Loucy (cell line): ENCODE measurements around the gene COA5.
"Not testable (repeated sequence)": the region's sequence is repeated elsewhere in the genome, so short reads cannot be mapped to it uniquely, and the experiment has no call there.

ENCODE experiments used
- H2AFZ ChIP-seq: fragments of 200-600 bp; sonication (generic); 2 replicates; pipeline ENCODE4 v1.6.0; 2016; ENCODE audit warnings: antibody characterized with exemption, mild to moderate bottlenecking, low read length, moderate library complexity
- H3F3A ChIP-seq: fragments of 200-600 bp; 2 replicates; pipeline ENCODE4 v1.6.0; 2016; ENCODE audit warnings: antibody characterized with exemption, low read depth, mild to moderate bottlenecking
- H3K27me3 ChIP-seq: fragments of 200-600 bp; sonication (generic); 2 replicates; pipeline ENCODE4 v1.6.1; 2014; ENCODE audit warnings: low read length, mild to moderate bottlenecking; ENCODE audit not compliant: insufficient read depth, poor library complexity, severe bottlenecking
- H3K36me3 ChIP-seq: fragments of 200-600 bp; sonication (generic); 2 replicates; pipeline ENCODE4 v1.6.1; 2016; ENCODE audit warnings: low read length; ENCODE audit not compliant: insufficient read depth
- H3K4me1 ChIP-seq: fragments of 200-600 bp; sonication (generic); 2 replicates; pipeline ENCODE4 v1.5.1; 2014; ENCODE audit warnings: low read length, mild to moderate bottlenecking; ENCODE audit not compliant: insufficient read depth, poor library complexity, severe bottlenecking
- H3K4me2 ChIP-seq: fragments of 200-600 bp; sonication (generic); 2 replicates; pipeline ENCODE4 v1.6.0; 2014; ENCODE audit warnings: antibody characterized with exemption, low read length, low read depth, mild to moderate bottlenecking; ENCODE audit not compliant: poor library complexity, severe bottlenecking
- H3K4me3 ChIP-seq: fragments of 200-600 bp; sonication (generic); 2 replicates; pipeline ENCODE4 v1.5.1; 2014; ENCODE audit warnings: low read length, mild to moderate bottlenecking, mixed read lengths; ENCODE audit not compliant: poor library complexity, severe bottlenecking
- H3K79me2 ChIP-seq: fragments of 200-600 bp; sonication (generic); 2 replicates; pipeline ENCODE4 v1.6.1; 2014; ENCODE audit warnings: low read length; ENCODE audit not compliant: insufficient read depth
- H3K9ac ChIP-seq: fragments of 200-600 bp; sonication (generic); 2 replicates; pipeline ENCODE4 v1.6.0; 2014; ENCODE audit warnings: mild to moderate bottlenecking, low read depth, low read length, moderate library complexity; ENCODE audit not compliant: poor library complexity, severe bottlenecking
- H3K9me2 ChIP-seq: fragments of 200-600 bp; sonication (generic); replicated peaks from 2 replicates; pipeline ENCODE4 v1.6.1; 2016; ENCODE audit warnings: low read depth, low read length, mixed read lengths
- H3K9me3 ChIP-seq: fragments of 200-600 bp; sonication (generic); 2 replicates; pipeline ENCODE4 v1.6.1; 2014; ENCODE audit warnings: mild to moderate bottlenecking, antibody characterized with exemption, low read length, low read depth; ENCODE audit not compliant: insufficient read depth
- H4K20me1 ChIP-seq: fragments of 200-600 bp; sonication (generic); 2 replicates; pipeline ENCODE4 v1.6.0; 2014; ENCODE audit warnings: antibody characterized with exemption, low read length, mild to moderate bottlenecking; ENCODE audit not compliant: insufficient read depth, poor library complexity, severe bottlenecking
- CTCF ChIP-seq: fragments of 200-600 bp; sonication (generic); conservative IDR thresholded peaks from 2 replicates; pipeline ENCODE4 v1.5.1; 2014; ENCODE audit warnings: mild to moderate bottlenecking, antibody characterized with exemption, low read length
- EZH2phosphoT487 ChIP-seq: fragments of 200-600 bp; IDR thresholded peaks from 2 replicates; pipeline ENCODE4 v1.6.1; 2018; ENCODE audit warnings: antibody characterized with exemption, mild to moderate bottlenecking, moderate library complexity, borderline replicate concordance

Gene COA5

DNA sequence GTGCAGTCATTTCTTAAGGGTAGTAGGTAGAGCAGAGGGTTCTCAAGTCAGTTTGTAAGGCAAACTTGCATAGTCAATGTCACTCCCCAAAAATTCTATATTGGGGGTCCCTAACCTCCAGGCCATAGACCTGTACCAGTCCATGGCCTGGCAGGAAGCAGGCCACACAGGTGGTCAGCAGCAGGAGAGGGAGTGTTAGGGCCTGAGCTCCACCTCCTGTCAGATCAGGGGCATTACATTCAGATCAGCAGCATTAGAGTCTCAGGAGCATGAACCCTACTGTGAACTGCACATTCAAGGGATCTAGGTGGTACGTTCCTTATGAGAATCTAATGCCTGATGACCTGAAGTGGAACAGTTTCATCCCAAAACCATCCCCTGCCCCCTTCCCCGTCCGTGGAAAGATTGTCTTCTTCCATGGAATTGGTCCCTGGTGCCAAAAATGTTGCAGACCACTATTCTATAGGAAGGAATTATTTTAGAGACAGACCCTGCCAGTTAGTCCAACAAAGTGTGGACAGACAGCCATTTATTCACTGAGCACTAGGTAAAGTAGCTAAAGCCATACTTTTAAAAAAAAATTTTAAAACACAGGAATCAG, 6.7 kb downstream of the COA5 start:
- Histone ChIP-seq H3K79me2 (peaks cover 8% of the 10 kb centered on the region), H4K20me1 (peaks cover under 1% of the 10 kb centered on the region), H3K4me3 (no peak overlapping the region), H3K9me2 (no peaks in the 10 kb centered on the region), H3F3A (no peaks in the 10 kb centered on the region), H3K9me3 (no peaks in the 10 kb centered on the region), H3K9ac (no peak overlapping the region), H3K36me3 (peaks cover 27% of the 10 kb centered on the region; the same call in 1 of the 2 replicates), H3K4me1 (peaks cover 9% of the 10 kb centered on the region), H3K27me3 (no peaks in the 10 kb centered on the region), H3K4me2 (no peak overlapping the region), H2AFZ (no peak overlapping the region)
- TF ChIP-seq CTCF (peak; percentile 93), EZH2phosphoT487 (no peak)

- Histone ChIP-seq H3K9me2 (no peaks in the 10 kb centered on the region), H3K4me3 (no peak overlapping the region), H3K36me3 (peaks cover 29% of the 10 kb centered on the region), H3F3A (no peaks in the 10 kb centered on the region), H3K4me1 (no peaks in the 10 kb centered on the region), H3K4me2 (no peak overlapping the region), H3K9me3 (peaks cover 4% of the 10 kb centered on the region; the same call in 1 of the 2 replicates), H3K79me2 (no peaks in the 10 kb centered on the region), H4K20me1 (no peaks in the 10 kb centered on the region), H2AFZ (no peak overlapping the region), H3K27me3 (no peaks in the 10 kb centered on the region), H3K9ac (no peak overlapping the region)
- TF ChIP-seq EZH2phosphoT487: no peak
- TF ChIP-seq CTCF: no peak
Observed at GRCh38 chr2:98598781-98599428, 9.4 kb downstream of the COA5 start.

DNA sequence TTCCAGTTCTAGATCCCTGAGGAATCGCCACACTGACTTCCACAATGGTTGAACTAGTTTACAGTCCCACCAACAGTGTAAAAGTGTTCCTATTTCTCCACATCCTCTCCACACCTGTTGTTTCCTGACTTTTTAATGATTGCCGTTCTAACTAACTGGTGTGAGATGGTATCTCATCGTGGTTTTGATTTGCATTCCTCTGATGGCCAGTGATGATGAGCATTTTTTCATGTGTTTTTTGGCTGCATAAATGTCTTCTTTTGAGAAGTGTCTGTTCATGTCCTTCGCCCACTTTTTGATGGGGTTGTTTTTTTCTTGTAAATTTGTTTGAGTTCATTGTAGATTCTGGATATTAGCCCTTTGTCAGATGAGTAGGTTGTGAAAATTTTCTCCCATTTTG, 13.6 kb downstream of the COA5 start:
- Histone ChIP-seq H3K36me3 (peaks cover 31% of the 10 kb centered on the region), H3K4me1 (peaks cover 11% of the 10 kb centered on the region)
- H3K4me3 ChIP-seq, H3K9me2 ChIP-seq, H3K9me3 ChIP-seq, H3F3A ChIP-seq, H4K20me1 ChIP-seq, H3K9ac ChIP-seq, H2AFZ ChIP-seq, H3K27me3 ChIP-seq, H3K79me2 ChIP-seq, H3K4me2 ChIP-seq: not testable (repeated sequence)

GRCh38 chr2:98592565-98592964, 15.7 kb downstream of the COA5 start:
- Histone ChIP-seq H3K79me2 (no peaks in the 10 kb centered on the region), H3K9ac (no peak overlapping the region), H4K20me1 (no peaks in the 10 kb centered on the region), H3K36me3 (peaks cover 27% of the 10 kb centered on the region), H3K4me1 (peaks cover 28% of the 10 kb centered on the region), H3K9me2 (no peaks in the 10 kb centered on the region), H3K9me3 (peaks cover 4% of the 10 kb centered on the region; the same call in 1 of the 2 replicates), H3F3A (no peaks in the 10 kb centered on the region), H3K4me2 (no peak overlapping the region), H2AFZ (no peak overlapping the region), H3K4me3 (no peak overlapping the region), H3K27me3 (no peaks in the 10 kb centered on the region)
- TF ChIP-seq CTCF (no peak), EZH2phosphoT487 (no peak)
